Measurements from ENCODE around the gene AQP6. TPM values are rescaled to one million over a fixed set of nuclear protein-coding genes. Genes with fewer than 3 reads are reported as not detected.

Gene AQP6
- total RNA-seq, 1 experiment from 2014 or later, result 0.09 TPM

DNA sequence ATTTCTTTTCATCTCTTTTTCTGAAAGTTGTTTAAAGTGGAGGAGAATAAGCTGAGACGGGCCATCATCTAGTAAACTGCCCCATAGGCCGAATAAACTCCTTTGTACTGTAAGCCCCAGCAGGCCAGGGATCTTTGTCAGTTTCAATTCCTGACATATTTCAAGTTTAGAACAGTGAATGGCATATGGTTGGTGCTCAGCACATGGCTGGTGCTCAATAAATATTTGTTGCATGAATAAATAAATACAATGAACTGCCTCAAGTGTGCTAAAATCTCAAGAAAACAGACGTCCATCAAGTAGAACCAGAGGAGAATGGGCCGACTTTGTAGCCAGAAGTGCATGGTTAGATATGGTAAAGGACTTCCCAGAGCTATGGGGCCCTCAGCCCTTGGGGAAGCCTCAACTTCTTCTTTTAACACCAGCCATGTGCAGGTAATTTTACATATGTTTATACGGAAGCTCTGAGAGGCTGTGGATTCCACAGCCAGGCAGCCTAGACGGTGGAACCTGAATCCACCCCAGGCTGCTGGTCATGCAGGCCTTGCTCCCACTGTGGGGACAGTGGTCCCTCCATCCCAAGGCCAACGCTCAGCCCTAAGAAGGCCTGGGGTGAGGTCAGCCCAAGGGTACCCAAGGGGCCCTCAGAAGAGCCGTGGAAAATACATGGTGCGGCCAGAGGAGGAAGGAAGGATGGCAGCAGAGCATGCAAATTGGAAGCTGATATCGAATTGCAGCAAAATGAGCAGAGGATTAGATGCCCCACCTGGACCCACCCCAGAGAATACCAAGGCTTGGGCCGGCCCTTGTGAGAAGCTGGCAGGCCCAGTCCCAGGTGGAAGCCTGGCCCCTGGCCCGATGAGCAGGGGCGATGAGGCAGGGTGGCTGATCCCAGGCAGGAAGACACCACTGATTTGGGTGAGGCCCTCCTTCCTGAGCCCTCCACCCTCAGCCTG is 30.9 kb upstream of the AQP6 start:
- Mint-ChIP-seq H3K27me3 (ENCODE audit: low read depth) (peaks cover 9% of the 10 kb centered on the region; the same call in 1 of the 2 replicates), H3K36me3 (no peaks in the 10 kb centered on the region), H3K4me1 (peaks cover 36% of the 10 kb centered on the region), H3K27ac (no peak overlapping the region), H3K4me3 (no peak overlapping the region), H3K9me3 (no peaks in the 10 kb centered on the region)
- DNase-seq (ENCODE audit: low spot score) (no peak), ATAC-seq (no peak)
- POLR2A ChIA-PET, result no interaction called here
- CTCF ChIA-PET, result interaction anchor here (1.2 to 2.7 kb wide), 8 partner anchors 8 to 97 kb away, joined by 3 to 24 read pairs (median 7); no protein-coding TSS in a partner anchor
- TF ChIP-seq, protein P1, sequence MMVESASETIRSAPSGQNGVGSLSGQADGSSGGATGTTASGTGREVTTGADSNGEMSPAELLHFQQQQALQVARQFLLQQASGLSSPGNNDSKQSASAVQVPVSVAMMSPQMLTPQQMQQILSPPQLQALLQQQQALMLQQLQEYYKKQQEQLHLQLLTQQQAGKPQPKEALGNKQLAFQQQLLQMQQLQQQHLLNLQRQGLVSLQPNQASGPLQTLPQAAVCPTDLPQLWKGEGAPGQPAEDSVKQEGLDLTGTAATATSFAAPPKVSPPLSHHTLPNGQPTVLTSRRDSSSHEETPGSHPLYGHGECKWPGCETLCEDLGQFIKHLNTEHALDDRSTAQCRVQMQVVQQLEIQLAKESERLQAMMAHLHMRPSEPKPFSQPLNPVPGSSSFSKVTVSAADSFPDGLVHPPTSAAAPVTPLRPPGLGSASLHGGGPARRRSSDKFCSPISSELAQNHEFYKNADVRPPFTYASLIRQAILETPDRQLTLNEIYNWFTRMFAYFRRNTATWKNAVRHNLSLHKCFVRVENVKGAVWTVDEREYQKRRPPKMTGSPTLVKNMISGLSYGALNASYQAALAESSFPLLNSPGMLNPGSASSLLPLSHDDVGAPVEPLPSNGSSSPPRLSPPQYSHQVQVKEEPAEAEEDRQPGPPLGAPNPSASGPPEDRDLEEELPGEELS (CRISPR knock-in tag; IDR thresholded peaks at IDR 0.05), result no peak
- TF ChIP-seq PRRX2 (CRISPR knock-in tag; IDR thresholded peaks at IDR 0.05) (no peak), MAX (CRISPR knock-in tag; IDR thresholded peaks at IDR 0.05) (no peak), ELF4 (CRISPR knock-in tag; IDR thresholded peaks at IDR 0.05; ENCODE audit: low read depth) (no peak), GABPB1 (CRISPR knock-in tag; IDR thresholded peaks at IDR 0.05) (no peak), MXD4 (CRISPR knock-in tag; IDR thresholded peaks at IDR 0.05; ENCODE audit: borderline replicate concordance) (no peak), MYBL2 (CRISPR knock-in tag; IDR thresholded peaks at IDR 0.05) (no peak), CTCF (IDR thresholded peaks at IDR 0.05) (no peak), ZNF512 (CRISPR knock-in tag; IDR thresholded peaks at IDR 0.05; ENCODE audit: borderline replicate concordance) (no peak), RELA (CRISPR knock-in tag; IDR thresholded peaks at IDR 0.05; ENCODE audit: borderline replicate concordance) (no peak), FOXJ3 (CRISPR knock-in tag; IDR thresholded peaks at IDR 0.05; ENCODE audit: borderline replicate concordance) (no peak)
- TF ChIP-seq, protein P2, sequence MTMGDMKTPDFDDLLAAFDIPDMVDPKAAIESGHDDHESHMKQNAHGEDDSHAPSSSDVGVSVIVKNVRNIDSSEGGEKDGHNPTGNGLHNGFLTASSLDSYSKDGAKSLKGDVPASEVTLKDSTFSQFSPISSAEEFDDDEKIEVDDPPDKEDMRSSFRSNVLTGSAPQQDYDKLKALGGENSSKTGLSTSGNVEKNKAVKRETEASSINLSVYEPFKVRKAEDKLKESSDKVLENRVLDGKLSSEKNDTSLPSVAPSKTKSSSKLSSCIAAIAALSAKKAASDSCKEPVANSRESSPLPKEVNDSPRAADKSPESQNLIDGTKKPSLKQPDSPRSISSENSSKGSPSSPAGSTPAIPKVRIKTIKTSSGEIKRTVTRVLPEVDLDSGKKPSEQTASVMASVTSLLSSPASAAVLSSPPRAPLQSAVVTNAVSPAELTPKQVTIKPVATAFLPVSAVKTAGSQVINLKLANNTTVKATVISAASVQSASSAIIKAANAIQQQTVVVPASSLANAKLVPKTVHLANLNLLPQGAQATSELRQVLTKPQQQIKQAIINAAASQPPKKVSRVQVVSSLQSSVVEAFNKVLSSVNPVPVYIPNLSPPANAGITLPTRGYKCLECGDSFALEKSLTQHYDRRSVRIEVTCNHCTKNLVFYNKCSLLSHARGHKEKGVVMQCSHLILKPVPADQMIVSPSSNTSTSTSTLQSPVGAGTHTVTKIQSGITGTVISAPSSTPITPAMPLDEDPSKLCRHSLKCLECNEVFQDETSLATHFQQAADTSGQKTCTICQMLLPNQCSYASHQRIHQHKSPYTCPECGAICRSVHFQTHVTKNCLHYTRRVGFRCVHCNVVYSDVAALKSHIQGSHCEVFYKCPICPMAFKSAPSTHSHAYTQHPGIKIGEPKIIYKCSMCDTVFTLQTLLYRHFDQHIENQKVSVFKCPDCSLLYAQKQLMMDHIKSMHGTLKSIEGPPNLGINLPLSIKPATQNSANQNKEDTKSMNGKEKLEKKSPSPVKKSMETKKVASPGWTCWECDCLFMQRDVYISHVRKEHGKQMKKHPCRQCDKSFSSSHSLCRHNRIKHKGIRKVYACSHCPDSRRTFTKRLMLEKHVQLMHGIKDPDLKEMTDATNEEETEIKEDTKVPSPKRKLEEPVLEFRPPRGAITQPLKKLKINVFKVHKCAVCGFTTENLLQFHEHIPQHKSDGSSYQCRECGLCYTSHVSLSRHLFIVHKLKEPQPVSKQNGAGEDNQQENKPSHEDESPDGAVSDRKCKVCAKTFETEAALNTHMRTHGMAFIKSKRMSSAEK (CRISPR knock-in tag; IDR thresholded peaks at IDR 0.05; ENCODE audit: borderline replicate concordance), result no peak
- TF ChIP-seq, protein P3, sequence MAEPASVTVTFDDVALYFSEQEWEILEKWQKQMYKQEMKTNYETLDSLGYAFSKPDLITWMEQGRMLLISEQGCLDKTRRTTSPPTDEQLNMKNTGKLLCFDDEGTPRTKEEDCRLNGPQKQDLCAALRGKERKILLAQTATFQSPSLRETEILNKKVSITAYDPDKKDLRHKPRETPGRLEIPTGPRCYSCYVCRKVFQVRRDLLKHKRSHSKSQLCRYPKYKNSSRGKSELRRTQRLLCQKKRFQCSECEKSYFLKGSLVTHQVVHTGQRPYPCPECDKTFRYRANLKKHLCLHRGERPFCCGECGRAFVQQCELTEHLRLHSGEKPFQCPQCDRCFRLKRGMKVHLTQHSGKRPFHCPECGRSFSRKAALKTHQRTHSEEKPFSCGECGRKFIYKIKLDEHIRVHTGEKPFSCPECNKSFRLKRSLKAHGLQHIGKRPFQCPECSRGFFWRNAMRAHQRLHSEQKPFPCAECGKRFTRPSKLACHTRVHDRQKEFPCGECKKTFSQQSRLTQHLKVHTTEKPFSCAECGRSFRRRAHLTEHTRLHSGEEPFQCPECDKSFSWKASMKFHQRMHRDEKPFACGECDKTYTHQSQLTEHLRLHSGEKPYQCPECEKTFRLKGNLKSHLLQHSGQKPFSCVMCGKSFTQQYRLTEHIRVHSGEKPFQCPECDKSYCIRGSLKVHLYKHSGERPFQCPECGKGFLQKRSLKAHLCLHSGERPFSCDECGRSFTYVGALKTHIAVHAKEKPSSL (CRISPR knock-in tag; conservative IDR thresholded peaks at IDR 0.05), result no peak
- TF ChIP-seq, protein P4, sequence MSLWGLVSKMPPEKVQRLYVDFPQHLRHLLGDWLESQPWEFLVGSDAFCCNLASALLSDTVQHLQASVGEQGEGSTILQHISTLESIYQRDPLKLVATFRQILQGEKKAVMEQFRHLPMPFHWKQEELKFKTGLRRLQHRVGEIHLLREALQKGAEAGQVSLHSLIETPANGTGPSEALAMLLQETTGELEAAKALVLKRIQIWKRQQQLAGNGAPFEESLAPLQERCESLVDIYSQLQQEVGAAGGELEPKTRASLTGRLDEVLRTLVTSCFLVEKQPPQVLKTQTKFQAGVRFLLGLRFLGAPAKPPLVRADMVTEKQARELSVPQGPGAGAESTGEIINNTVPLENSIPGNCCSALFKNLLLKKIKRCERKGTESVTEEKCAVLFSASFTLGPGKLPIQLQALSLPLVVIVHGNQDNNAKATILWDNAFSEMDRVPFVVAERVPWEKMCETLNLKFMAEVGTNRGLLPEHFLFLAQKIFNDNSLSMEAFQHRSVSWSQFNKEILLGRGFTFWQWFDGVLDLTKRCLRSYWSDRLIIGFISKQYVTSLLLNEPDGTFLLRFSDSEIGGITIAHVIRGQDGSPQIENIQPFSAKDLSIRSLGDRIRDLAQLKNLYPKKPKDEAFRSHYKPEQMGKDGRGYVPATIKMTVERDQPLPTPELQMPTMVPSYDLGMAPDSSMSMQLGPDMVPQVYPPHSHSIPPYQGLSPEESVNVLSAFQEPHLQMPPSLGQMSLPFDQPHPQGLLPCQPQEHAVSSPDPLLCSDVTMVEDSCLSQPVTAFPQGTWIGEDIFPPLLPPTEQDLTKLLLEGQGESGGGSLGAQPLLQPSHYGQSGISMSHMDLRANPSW (CRISPR knock-in tag; conservative IDR thresholded peaks at IDR 0.05; ENCODE audit: low read depth), result no peak

All from WTC11 (cell line).